DMS114 treated with DMSO at 0.1 percent for 48 hours (cell line): ENCODE results near the gene ATP9A.
"Not testable (repeated sequence)": the region's sequence is repeated elsewhere in the genome, so short reads cannot be mapped to it uniquely, and the experiment has no call there.

Experiments
- DNase-seq: peaks from one replicate; lab custom pipeline; 2025; ENCODE audit not compliant: unreplicated experiment; lab: John Stamatoyannopoulos, UW

ATP9A gene

GRCh38 chr20:51757226-51757625 lies 11.0 kb downstream of the ATP9A start:
- no peak for DNase-seq

- DNase-seq = no peak
Observed at GRCh38 chr20:51756653-51757052, 11.5 kb downstream of the ATP9A start.

GRCh38 chr20:51753220-51753619 lies 15.0 kb downstream of the ATP9A start:
- DNase-seq = not testable (repeated sequence)

GRCh38 chr20:51752343-51752951 lies 15.7 kb downstream of the ATP9A start:
- DNase-seq = no peak

- DNase-seq = no peak
Observed at GRCh38 chr20:51750770-51751388, 17.3 kb downstream of the ATP9A start.

- no peak for DNase-seq
Observed at GRCh38 chr20:51750037-51750769, 18.0 kb downstream of the ATP9A start.

- no peak for DNase-seq
Observed at GRCh38 chr20:51749674-51750036, 18.5 kb downstream of the ATP9A start.

- no peak for DNase-seq
Observed at GRCh38 chr20:51747182-51747911, 20.8 kb downstream of the ATP9A start.

- no peak for DNase-seq
Observed at GRCh38 chr20:51745804-51746203, 22.4 kb downstream of the ATP9A start.

- no peak for DNase-seq
Observed at GRCh38 chr20:51740838-51741237, 27.4 kb downstream of the ATP9A start.

- not testable (repeated sequence) for DNase-seq
Observed at GRCh38 chr20:51740308-51740707, 27.9 kb downstream of the ATP9A start.

GRCh38 chr20:51739722-51740249 lies 28.4 kb downstream of the ATP9A start:
- DNase-seq = no peak

- no peak for DNase-seq
Observed at GRCh38 chr20:51738877-51739447, 29.2 kb downstream of the ATP9A start.

GRCh38 chr20:51738261-51738660 lies 29.9 kb downstream of the ATP9A start:
- DNase-seq = not testable (repeated sequence)

GRCh38 chr20:51736947-51737346 lies 31.2 kb downstream of the ATP9A start:
- DNase-seq = no peak

- DNase-seq = no peak
Observed at GRCh38 chr20:51735728-51736600, 32.2 kb downstream of the ATP9A start.

- no peak for DNase-seq
Observed at GRCh38 chr20:51734876-51735720, 33.1 kb downstream of the ATP9A start.

GRCh38 chr20:51733070-51733469 lies 35.1 kb downstream of the ATP9A start:
- no peak for DNase-seq

GRCh38 chr20:51732096-51732791 lies 35.9 kb downstream of the ATP9A start:
- DNase-seq = no peak
